Stimulated activated naive CD8-positive, alpha-beta T cell treated with anti-CD3 and anti-CD28 coated beads, Interleukin-15, Interleukin-2, amounts not matched to agents 100 ng/mL and 50 ng/mL, for 24 hours (primary cell): ENCODE results near the gene GSTM3.
A peak's percentile ranks its signal among the peaks of the same experiment; 100 is the strongest.

ENCODE experiments used
- H3K27ac Mint-ChIP-seq: one replicate; pipeline ENCODE4 v1.8.0; 2021; ENCODE audit warnings: mild to moderate bottlenecking, mixed read lengths
- H3K27me3 Mint-ChIP-seq: one replicate; pipeline ENCODE4 v1.8.0; 2021; ENCODE audit warnings: mixed read lengths
- H3K36me3 Mint-ChIP-seq: one replicate; pipeline ENCODE4 v1.8.0; 2021; ENCODE audit warnings: low read depth, mixed read lengths
- H3K4me1 Mint-ChIP-seq: one replicate; pipeline ENCODE4 v1.8.0; 2021; ENCODE audit warnings: low read depth, mixed read lengths
- H3K4me3 Mint-ChIP-seq: one replicate; pipeline ENCODE4 v1.8.0; 2021; ENCODE audit warnings: mild to moderate bottlenecking, mixed read lengths
- H3K9me3 Mint-ChIP-seq: one replicate; pipeline ENCODE4 v1.8.0; 2021; ENCODE audit warnings: mixed read lengths

GSTM3 gene

DNA sequence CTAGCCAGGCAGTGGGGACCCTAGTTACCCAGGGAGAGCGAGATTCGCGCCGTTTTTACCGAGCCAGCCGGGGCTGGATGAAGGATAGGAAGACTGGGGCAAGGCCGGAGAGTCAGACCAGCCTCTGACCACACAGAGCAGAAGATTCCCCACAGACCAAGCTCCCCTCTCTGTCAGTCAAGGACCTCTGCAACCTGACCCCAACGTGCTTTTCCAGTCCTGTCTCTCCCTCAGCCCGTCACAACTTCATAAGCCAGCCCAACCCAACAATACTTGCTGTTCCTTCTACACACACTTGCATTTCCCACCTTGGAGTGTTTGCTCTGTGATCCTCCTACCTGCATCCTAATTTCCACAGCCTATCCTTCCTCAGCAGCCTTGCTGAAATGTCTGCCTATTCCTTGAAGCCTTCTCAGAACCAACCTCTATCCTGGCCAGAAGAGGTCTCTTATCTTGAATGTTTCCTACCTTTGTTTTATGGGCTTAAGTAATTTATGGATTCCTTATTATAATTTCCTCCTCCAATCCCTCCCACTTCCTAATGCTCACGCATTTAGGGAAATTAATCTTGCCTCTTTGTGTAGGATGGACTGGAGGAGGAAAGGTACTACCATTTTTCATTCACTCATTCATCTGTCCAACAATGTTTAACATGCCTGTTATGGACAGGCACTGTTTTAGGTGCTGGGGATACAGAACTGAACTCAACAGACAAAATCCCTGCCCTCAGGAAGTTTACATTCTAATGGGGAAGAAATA is at the start of gene GSTM3:
Gene GSTM3 (minus strand): TSS at position 424 of the 759 bp plus-strand sequence. CDS start 751 bp downstream, outside the sequence.
- Mint-ChIP-seq H3K9me3 (no peaks in the 10 kb centered on the region), H3K27me3 (peaks cover 13% of the 10 kb centered on the region)

GRCh38 chr1:109790329-109790728 is 49.5 kb upstream of the GSTM3 start:
- H3K9me3 Mint-ChIP-seq, result no peaks in the 10 kb centered on the region
- peak overlapping the region; percentile 92 for H3K27ac Mint-ChIP-seq
- no peaks in the 10 kb centered on the region for H3K27me3 Mint-ChIP-seq
- peaks cover 71% of the 10 kb centered on the region for H3K4me1 Mint-ChIP-seq
- H3K36me3 Mint-ChIP-seq, result no peaks in the 10 kb centered on the region
- H3K4me3 Mint-ChIP-seq, result peak overlapping the region; percentile 4

More for the DNA sequence above, at the start of gene GSTM3:
- peaks cover 9% of the 10 kb centered on the region for H3K4me1 Mint-ChIP-seq
- no peaks in the 10 kb centered on the region for H3K36me3 Mint-ChIP-seq
- peak within 1 kb of the TSS; percentile 80 for H3K4me3 Mint-ChIP-seq
- peak within 1 kb of the TSS; percentile 13 for H3K27ac Mint-ChIP-seq

DNA sequence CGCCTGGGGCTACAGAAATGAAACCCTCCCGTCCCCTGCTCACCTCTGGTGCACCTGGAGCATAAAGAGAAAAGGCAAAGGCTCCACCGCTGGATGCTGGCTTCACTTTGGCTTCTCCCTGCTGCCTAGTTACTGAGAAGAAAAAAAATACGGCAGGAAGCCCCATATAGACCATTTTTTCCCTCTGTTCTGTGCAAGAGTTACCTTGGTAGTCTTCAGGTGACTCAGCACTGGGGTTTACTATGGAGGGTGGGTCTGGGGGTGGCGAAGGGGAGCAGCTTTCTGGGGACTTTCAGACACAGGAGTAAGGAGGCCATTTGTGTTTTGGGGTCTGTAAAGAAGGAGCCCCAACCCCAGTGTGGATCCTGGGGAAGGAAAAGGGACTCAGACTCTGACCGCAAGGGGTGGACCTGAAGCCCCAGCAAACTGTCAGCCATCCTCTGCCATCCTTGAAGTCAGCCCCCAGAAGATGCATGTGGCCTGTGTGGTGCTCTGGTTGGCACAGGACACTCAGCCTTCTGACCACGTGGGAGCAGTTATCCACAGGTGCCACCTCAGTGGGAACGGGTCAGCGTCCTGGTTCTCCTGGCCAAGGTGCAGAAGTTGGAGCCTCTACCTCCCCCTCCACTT is 48.8 kb upstream of the GSTM3 start:
- no peaks in the 10 kb centered on the region for H3K36me3 Mint-ChIP-seq

GRCh38 chr1:109788695-109789521 is 48.1 kb upstream of the GSTM3 start:
- Mint-ChIP-seq H3K27ac (peak overlapping the region; percentile 79), H3K36me3 (no peaks in the 10 kb centered on the region), H3K4me3 (no peak overlapping the region), H3K4me1 (peaks cover 59% of the 10 kb centered on the region), H3K9me3 (no peaks in the 10 kb centered on the region), H3K27me3 (no peaks in the 10 kb centered on the region)

More for the DNA sequence above, 48.8 kb upstream of the GSTM3 start:
- no peak overlapping the region for H3K4me3 Mint-ChIP-seq
- peaks cover 66% of the 10 kb centered on the region for H3K4me1 Mint-ChIP-seq
- H3K27ac Mint-ChIP-seq, result peak overlapping the region; percentile 92
- no peaks in the 10 kb centered on the region for H3K9me3 Mint-ChIP-seq
- no peaks in the 10 kb centered on the region for H3K27me3 Mint-ChIP-seq

DNA sequence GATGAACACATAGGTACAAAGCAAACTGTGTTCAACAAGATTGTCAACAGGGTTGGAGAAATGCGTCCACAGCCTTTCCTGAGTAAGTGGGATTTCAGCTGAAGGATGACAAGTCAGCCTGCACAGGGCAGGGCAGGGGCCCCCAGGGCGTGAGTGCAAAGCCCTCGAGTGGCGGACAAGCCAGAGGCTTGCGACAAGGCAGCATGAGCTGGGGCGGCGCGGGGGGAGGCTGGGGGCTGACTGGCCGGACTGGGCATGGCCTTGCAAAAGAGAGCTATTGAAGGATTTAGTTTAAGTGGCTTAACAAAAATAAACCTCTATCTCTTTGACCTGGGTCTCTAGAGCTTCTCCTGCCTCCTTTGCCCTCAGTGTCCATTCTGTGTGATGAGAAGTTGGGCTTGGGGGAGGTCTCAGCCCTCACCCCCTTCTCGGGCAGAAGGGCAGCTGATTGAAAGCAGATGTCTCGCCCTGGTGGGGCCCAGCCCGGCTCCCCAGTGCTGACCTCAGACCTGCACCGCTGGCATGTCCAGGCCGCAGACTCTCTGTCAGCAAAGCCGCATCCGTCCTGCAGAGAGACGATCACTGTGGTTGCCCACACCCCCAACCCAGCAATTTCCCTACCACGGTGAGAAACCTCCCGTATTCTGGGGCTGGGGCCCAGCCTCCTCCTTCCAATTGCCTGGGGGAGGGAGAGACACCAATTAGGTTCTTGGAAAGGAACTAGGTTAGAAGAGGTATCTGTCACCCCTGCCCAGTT is 47.2 kb upstream of the GSTM3 start:
- peaks cover 50% of the 10 kb centered on the region for H3K4me1 Mint-ChIP-seq
- H3K36me3 Mint-ChIP-seq, result no peaks in the 10 kb centered on the region
- no peaks in the 10 kb centered on the region for H3K9me3 Mint-ChIP-seq
- H3K27ac Mint-ChIP-seq, result no peak overlapping the region
- H3K27me3 Mint-ChIP-seq, result no peaks in the 10 kb centered on the region
- no peak overlapping the region for H3K4me3 Mint-ChIP-seq

GRCh38 chr1:109787211-109787844 is 46.5 kb upstream of the GSTM3 start:
- H3K4me3 Mint-ChIP-seq, result no peak overlapping the region
- H3K27ac Mint-ChIP-seq, result no peak overlapping the region
- H3K4me1 Mint-ChIP-seq, result peaks cover 44% of the 10 kb centered on the region
- no peaks in the 10 kb centered on the region for H3K36me3 Mint-ChIP-seq
- H3K9me3 Mint-ChIP-seq, result no peaks in the 10 kb centered on the region
- no peaks in the 10 kb centered on the region for H3K27me3 Mint-ChIP-seq

DNA sequence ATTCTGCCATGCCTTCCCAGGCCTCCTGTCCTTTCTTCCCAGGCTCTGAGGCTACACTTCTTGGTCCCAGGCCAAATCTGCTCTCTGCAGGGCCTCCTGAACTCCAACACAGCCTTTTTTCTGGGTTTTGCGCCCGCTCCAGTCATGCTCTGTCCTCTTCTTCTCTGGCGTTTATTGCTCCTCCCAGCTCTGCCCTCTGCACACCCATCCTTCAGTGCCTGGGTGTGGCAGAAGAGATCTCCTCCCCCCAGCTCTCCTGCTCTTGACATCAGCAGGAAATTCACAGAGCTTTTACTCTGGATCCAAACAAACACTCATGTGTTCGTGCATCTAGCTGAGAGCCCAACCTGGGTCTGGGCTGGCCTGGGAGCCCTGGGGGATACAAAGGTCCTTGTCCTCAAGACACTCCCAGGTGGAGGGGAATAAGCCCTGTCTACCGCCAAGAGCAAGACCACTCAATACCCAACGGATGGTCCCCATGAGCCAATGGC is 45.7 kb upstream of the GSTM3 start:
- Mint-ChIP-seq H3K4me1 (peaks cover 37% of the 10 kb centered on the region), H3K27ac (no peak overlapping the region), H3K36me3 (no peaks in the 10 kb centered on the region), H3K4me3 (no peak overlapping the region), H3K27me3 (no peaks in the 10 kb centered on the region), H3K9me3 (no peaks in the 10 kb centered on the region)

GRCh38 chr1:109786112-109786480 is 45.3 kb upstream of the GSTM3 start:
- H3K4me1 Mint-ChIP-seq, result peaks cover 32% of the 10 kb centered on the region
- no peak overlapping the region for H3K4me3 Mint-ChIP-seq
- H3K27ac Mint-ChIP-seq, result no peak overlapping the region
- no peaks in the 10 kb centered on the region for H3K36me3 Mint-ChIP-seq
- H3K27me3 Mint-ChIP-seq, result no peaks in the 10 kb centered on the region
- no peaks in the 10 kb centered on the region for H3K9me3 Mint-ChIP-seq

DNA sequence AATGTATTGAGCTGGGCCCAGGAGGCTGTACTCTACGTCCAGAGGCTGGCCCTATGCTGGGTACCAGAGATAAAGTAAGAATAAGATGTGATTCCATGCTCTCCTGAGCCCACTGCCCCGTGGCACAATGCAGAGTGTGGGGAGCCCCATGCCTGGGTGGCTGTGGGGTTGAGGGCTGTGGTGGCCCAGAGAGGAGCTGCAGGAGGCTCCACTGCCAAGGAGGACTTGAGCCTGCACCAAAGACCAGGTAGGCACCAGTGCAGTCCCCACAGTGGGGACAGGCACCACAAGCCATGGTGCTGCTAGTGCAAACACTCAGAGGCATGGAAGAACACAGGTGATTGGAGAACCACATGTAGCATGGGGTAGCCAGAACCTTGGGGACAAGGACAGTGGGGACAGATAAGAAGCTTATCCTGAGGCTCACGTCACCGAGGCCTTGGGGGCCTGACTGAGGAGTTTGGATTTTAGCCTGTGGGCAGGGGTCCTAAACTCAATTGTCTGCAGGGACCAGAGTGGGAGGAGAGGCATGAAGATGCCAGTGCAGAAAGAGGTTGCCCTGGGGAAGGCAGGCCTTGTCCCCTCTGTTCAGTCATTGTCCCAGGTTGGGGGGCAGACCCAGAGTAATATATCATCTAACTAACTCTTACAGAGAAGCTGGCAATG is 44.7 kb upstream of the GSTM3 start:
- Mint-ChIP-seq H3K27me3 (no peaks in the 10 kb centered on the region), H3K27ac (no peak overlapping the region), H3K36me3 (no peaks in the 10 kb centered on the region), H3K4me3 (no peak overlapping the region), H3K4me1 (peaks cover 27% of the 10 kb centered on the region), H3K9me3 (no peaks in the 10 kb centered on the region)

GRCh38 chr1:109784551-109785252 is 43.9 kb upstream of the GSTM3 start:
- H3K9me3 Mint-ChIP-seq, result no peaks in the 10 kb centered on the region
- H3K36me3 Mint-ChIP-seq, result no peaks in the 10 kb centered on the region
- H3K27me3 Mint-ChIP-seq, result no peaks in the 10 kb centered on the region
- H3K27ac Mint-ChIP-seq, result no peak overlapping the region
- peaks cover 18% of the 10 kb centered on the region for H3K4me1 Mint-ChIP-seq
- no peak overlapping the region for H3K4me3 Mint-ChIP-seq

- peaks cover 5% of the 10 kb centered on the region for H3K4me1 Mint-ChIP-seq
- H3K27me3 Mint-ChIP-seq, result no peaks in the 10 kb centered on the region
- H3K4me3 Mint-ChIP-seq, result no peak overlapping the region
- H3K36me3 Mint-ChIP-seq, result no peaks in the 10 kb centered on the region
- no peak overlapping the region for H3K27ac Mint-ChIP-seq
- no peaks in the 10 kb centered on the region for H3K9me3 Mint-ChIP-seq
Measured at GRCh38 chr1:109783436-109783835, 42.6 kb upstream of the GSTM3 start.

GRCh38 chr1:109782927-109783326 is 42.1 kb upstream of the GSTM3 start:
- no peak overlapping the region for H3K27ac Mint-ChIP-seq
- H3K36me3 Mint-ChIP-seq, result no peaks in the 10 kb centered on the region
- H3K4me3 Mint-ChIP-seq, result no peak overlapping the region
- no peaks in the 10 kb centered on the region for H3K9me3 Mint-ChIP-seq
- no peaks in the 10 kb centered on the region for H3K27me3 Mint-ChIP-seq
- H3K4me1 Mint-ChIP-seq, result peaks cover 5% of the 10 kb centered on the region

GRCh38 chr1:109782514-109782913 is 41.7 kb upstream of the GSTM3 start:
- H3K27me3 Mint-ChIP-seq, result no peaks in the 10 kb centered on the region
- no peak overlapping the region for H3K4me3 Mint-ChIP-seq
- H3K4me1 Mint-ChIP-seq, result peaks cover 4% of the 10 kb centered on the region
- H3K9me3 Mint-ChIP-seq, result no peaks in the 10 kb centered on the region
- no peaks in the 10 kb centered on the region for H3K36me3 Mint-ChIP-seq
- H3K27ac Mint-ChIP-seq, result no peak overlapping the region
